CD4-positive, CD25-positive, alpha-beta regulatory T cell (primary cell): ENCODE data around the gene RRBP1. TPM values are rescaled to one million over a fixed set of nuclear protein-coding genes. Genes with fewer than 3 reads are reported as not detected.

Experiments
- ATAC-seq, 2 donors: fragments of 150-1000 bp; cut with Tn5 transposase; one replicate each; pipeline ENCODE4 v1.10.0; 2021; ENCODE audit warnings: low read depth in 2 of 2, moderate number of reproducible peaks in 2 of 2, moderate library complexity in 1 of 2
- DNase-seq, 3 donors: peaks; one replicate each; pipeline versions ENCODE4 v3.0.0 to v3.0.0-alpha.2; 2012 to 2022; ENCODE audit warnings: mixed read lengths in 1 of 3
- H3K27ac ChIP-seq: one replicate; pipeline ENCODE4 v1.7.0; 2013; ENCODE audit warnings: mild to moderate bottlenecking, low read length; ENCODE audit not compliant: insufficient read depth, poor library complexity, severe bottlenecking
- H3K27me3 ChIP-seq: one replicate; pipeline ENCODE4 v1.7.0; 2013; ENCODE audit warnings: low read length; ENCODE audit not compliant: control insufficient read depth, insufficient read depth
- H3K36me3 ChIP-seq: one replicate; pipeline ENCODE4 v1.7.0; 2013; ENCODE audit warnings: mild to moderate bottlenecking, low read length, moderate library complexity; ENCODE audit not compliant: control insufficient read depth, insufficient read depth
- H3K4me1 ChIP-seq: 2 replicates; pipeline ENCODE4 v1.7.0; 2013; ENCODE audit warnings: mild to moderate bottlenecking, low read length; ENCODE audit not compliant: insufficient read depth, control insufficient read depth, poor library complexity, severe bottlenecking
- H3K4me3 ChIP-seq: one replicate; pipeline ENCODE4 v1.7.0; 2013; ENCODE audit warnings: low read depth, mild to moderate bottlenecking, low read length, moderate library complexity
- H3K9me3 ChIP-seq, 2 experiments: 1 replicate in 1 of 2; 2 replicates in 1 of 2; pipeline ENCODE4 v1.7.0; 2013; ENCODE audit warnings: low read length in 2 of 2, mild to moderate bottlenecking in 1 of 2, moderate library complexity in 1 of 2; ENCODE audit not compliant: control insufficient read depth in 2 of 2
- H3K27ac Mint-ChIP-seq, 3 donors: one replicate each; pipeline ENCODE4 v1.8.0; 2020 to 2022; ENCODE audit warnings: mild to moderate bottlenecking in 3 of 3, mixed read lengths in 3 of 3, moderate library complexity in 2 of 3
- H3K27me3 Mint-ChIP-seq: one replicate; pipeline ENCODE4 v1.8.0; 2022; ENCODE audit warnings: mild to moderate bottlenecking, mixed read lengths
- H3K36me3 Mint-ChIP-seq: one replicate; pipeline ENCODE4 v1.8.0; 2020; ENCODE audit warnings: mixed read lengths
- H3K4me1 Mint-ChIP-seq, 4 donors: one replicate each; pipeline ENCODE4 v1.8.0; 2020 to 2022; ENCODE audit warnings: mixed read lengths in 4 of 4, mild to moderate bottlenecking in 1 of 4
- H3K4me3 Mint-ChIP-seq, 4 donors: one replicate each; pipeline ENCODE4 v1.8.0; 2020 to 2022; ENCODE audit warnings: mild to moderate bottlenecking in 4 of 4, mixed read lengths in 4 of 4, moderate library complexity in 3 of 4
- H3K9me3 Mint-ChIP-seq, 7 donors: one replicate each; pipeline ENCODE4 v1.8.0; 2020 to 2022; ENCODE audit warnings: mixed read lengths in 7 of 7, mild to moderate bottlenecking in 3 of 7, moderate library complexity in 2 of 7
- polyA plus RNA-seq, 4 donors: library from polyadenylated mRNA; unstranded; fragments of 300-500 nt; fragmentation: Illumina TruSeq; gene quantifications; one replicate each; pipeline ENCODE4 v1.2.3, GENCODE V29; 2021
- total RNA-seq: library from RNA; stranded (reverse); gene quantifications from one replicate; pipeline ENCODE4 v1.2.3, GENCODE V29; 2022

RRBP1 gene
- total and polyA plus RNA-seq, 5 donors from 2014 or later, result 0.60 to 33.6 (median 1.8) TPM

GRCh38 chr20:17568972-17569521, 113.0 kb downstream of the RRBP1 start:
- DNase-seq, result peak in 2 of 3 donors; percentile 4 to 19
- Histone ChIP-seq H3K4me3 (no peak overlapping the region), H3K27ac (no peak overlapping the region), H3K4me1 (peaks cover 20% of the 10 kb centered on the region), H3K36me3 (no peaks in the 10 kb centered on the region), H3K9me3 (no peaks in the 10 kb centered on the region), H3K27me3 (peaks cover 2% of the 10 kb centered on the region)
- peak overlapping the region; percentile 38 to 85 (median 64) for H3K4me3 Mint-ChIP-seq
- peaks cover 46% of the 10 kb centered on the region for H3K27me3 Mint-ChIP-seq
- no peak for ATAC-seq
- peaks cover 24 to 40% (median 29%) of the 10 kb centered on the region in 4 donors for H3K4me1 Mint-ChIP-seq
- H3K27ac Mint-ChIP-seq, result no peak overlapping the region
- H3K9me3 Mint-ChIP-seq, result no peaks in the 10 kb centered on the region
- H3K36me3 Mint-ChIP-seq, result peaks cover 2% of the 10 kb centered on the region

- H3K27me3 ChIP-seq, result peaks cover 2% of the 10 kb centered on the region
- H3K27ac ChIP-seq, result no peak overlapping the region
- DNase-seq, result no peak
- peaks cover 20% of the 10 kb centered on the region for H3K4me1 ChIP-seq
- H3K9me3 ChIP-seq, result no peaks in the 10 kb centered on the region
- Mint-ChIP-seq H3K4me1 (peaks cover 20 to 36% (median 24%) of the 10 kb centered on the region in 4 donors), H3K9me3 (no peaks in the 10 kb centered on the region), H3K27me3 (peaks cover 52% of the 10 kb centered on the region), H3K4me3 (peak overlapping the region; percentile 38 to 85 (median 64)), H3K36me3 (no peaks in the 10 kb centered on the region), H3K27ac (peak overlapping the region in 1 of 3 donors; percentile 15)
- H3K4me3 ChIP-seq, result no peak overlapping the region
- H3K36me3 ChIP-seq, result no peaks in the 10 kb centered on the region
- no peak for ATAC-seq
These were observed 113.8 kb downstream of the RRBP1 start for GRCh38 chr20:17568045-17568788.

GRCh38 chr20:17566345-17566744, 115.7 kb downstream of the RRBP1 start:
- Histone ChIP-seq H3K9me3 (no peaks in the 10 kb centered on the region), H3K27me3 (peaks cover 2% of the 10 kb centered on the region), H3K4me3 (no peak overlapping the region), H3K27ac (no peak overlapping the region), H3K36me3 (no peaks in the 10 kb centered on the region), H3K4me1 (peaks cover 15% of the 10 kb centered on the region)
- Mint-ChIP-seq H3K4me3 (peak overlapping the region in 1 of 4 donors; percentile 36), H3K27me3 (peaks cover 52% of the 10 kb centered on the region), H3K9me3 (no peaks in the 10 kb centered on the region), H3K4me1 (peaks cover 5 to 18% (median 8%) of the 10 kb centered on the region in 4 donors), H3K36me3 (no peaks in the 10 kb centered on the region), H3K27ac (no peak overlapping the region)
- ATAC-seq, result no peak
- DNase-seq, result no peak

- peaks cover 2% of the 10 kb centered on the region for H3K27me3 ChIP-seq
- H3K4me1 Mint-ChIP-seq, result peaks cover 0 to 10% (median 0%) of the 10 kb centered on the region in 4 donors
- peaks cover 7% of the 10 kb centered on the region for H3K4me1 ChIP-seq
- peak overlapping the region in 1 of 4 donors; percentile 36 for H3K4me3 Mint-ChIP-seq
- no peaks in the 10 kb centered on the region for H3K9me3 Mint-ChIP-seq
- no peak for DNase-seq
- H3K27me3 Mint-ChIP-seq, result peaks cover 44% of the 10 kb centered on the region
- no peaks in the 10 kb centered on the region for H3K36me3 Mint-ChIP-seq
- H3K27ac ChIP-seq, result no peak overlapping the region
- H3K27ac Mint-ChIP-seq, result no peak overlapping the region
- H3K4me3 ChIP-seq, result no peak overlapping the region
- ATAC-seq, result no peak
- no peaks in the 10 kb centered on the region for H3K36me3 ChIP-seq
- H3K9me3 ChIP-seq, result no peaks in the 10 kb centered on the region
These were observed 116.7 kb downstream of the RRBP1 start for GRCh38 chr20:17565169-17565845.

Other genes with a start within 250 kb of the RRBP1 start
- 0.39 TPM for gene BFSP1, start 150.9 kb downstream of the RRBP1 start, total RNA-seq
- under 1 TPM in 1 of 4 donors, not detected in 3; 0.12 TPM for gene BFSP1, start 150.9 kb downstream of the RRBP1 start, polyA plus RNA-seq
- 50.6 TPM for gene DSTN, start 112.2 kb downstream of the RRBP1 start, total RNA-seq
- gene DSTN, start 112.2 kb downstream of the RRBP1 start, polyA plus RNA-seq, result 100 to 1,000 TPM in 3 of 4 donors, 10 to 100 TPM in 1; 93.9 to 145 (median 116) TPM
- gene BANF2, start 17.7 kb upstream of the RRBP1 start, total RNA-seq, result not detected
- gene BANF2, start 17.7 kb upstream of the RRBP1 start, polyA plus RNA-seq, result not detected